Measurements from ENCODE around the gene VMAC. TPM values are rescaled to one million over a fixed set of nuclear protein-coding genes. Genes with fewer than 3 reads are reported as not detected.
A peak's percentile ranks its signal among the peaks of the same experiment; 100 is the strongest.

Gene VMAC
- total and polyA plus RNA-seq, 2 of the 13 experiments (the other 11 are each of a cell fraction or from before 2014, with no cell fraction given) = 2.4 TPM

DNA sequence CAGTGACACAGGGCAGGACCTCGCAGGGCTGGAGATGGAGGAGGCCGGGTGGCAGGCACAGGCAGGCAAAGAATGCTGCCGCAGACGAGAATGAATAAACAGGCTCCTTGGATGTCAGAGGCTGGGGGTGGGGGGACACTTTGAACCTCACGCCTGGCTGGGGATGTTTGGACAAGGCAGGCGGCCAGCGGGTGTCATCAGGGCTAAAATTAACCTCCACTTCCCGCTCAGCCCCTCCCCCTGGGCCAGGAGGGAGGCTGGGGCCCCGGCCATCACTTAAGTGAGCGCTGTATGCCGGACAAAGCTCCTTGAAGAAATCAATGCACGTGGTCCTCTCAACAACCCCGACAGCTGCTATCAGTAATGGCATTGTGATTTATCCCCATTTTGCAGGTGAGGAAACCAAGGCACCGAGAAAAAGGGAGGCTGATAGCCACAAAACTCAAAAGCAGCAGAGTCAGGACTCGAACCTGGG lies 24.0 kb upstream of the VMAC start (continued):
- no peak for TF ChIP-seq THYN1 (CRISPR knock-in tag; IDR thresholded peaks at IDR 0.05; ENCODE audit: borderline replicate concordance, low read depth)
- 0 out of 2 replicates have a peak, but pooled peaks have one; percentile 10 for TF ChIP-seq ZNF790 (CRISPR knock-in tag; IDR thresholded peaks at IDR 0.05; ENCODE audit: borderline replicate concordance)
- no peak for TF ChIP-seq ZNF510 (CRISPR knock-in tag; IDR thresholded peaks at IDR 0.05; ENCODE audit: low read depth)
- no peak; the same call in none of the 2 replicates for TF ChIP-seq ADNP (CRISPR knock-in tag; IDR thresholded peaks at IDR 0.05)
- TF ChIP-seq, protein P1, sequence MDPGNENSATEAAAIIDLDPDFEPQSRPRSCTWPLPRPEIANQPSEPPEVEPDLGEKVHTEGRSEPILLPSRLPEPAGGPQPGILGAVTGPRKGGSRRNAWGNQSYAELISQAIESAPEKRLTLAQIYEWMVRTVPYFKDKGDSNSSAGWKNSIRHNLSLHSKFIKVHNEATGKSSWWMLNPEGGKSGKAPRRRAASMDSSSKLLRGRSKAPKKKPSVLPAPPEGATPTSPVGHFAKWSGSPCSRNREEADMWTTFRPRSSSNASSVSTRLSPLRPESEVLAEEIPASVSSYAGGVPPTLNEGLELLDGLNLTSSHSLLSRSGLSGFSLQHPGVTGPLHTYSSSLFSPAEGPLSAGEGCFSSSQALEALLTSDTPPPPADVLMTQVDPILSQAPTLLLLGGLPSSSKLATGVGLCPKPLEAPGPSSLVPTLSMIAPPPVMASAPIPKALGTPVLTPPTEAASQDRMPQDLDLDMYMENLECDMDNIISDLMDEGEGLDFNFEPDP (CRISPR knock-in tag; conservative IDR thresholded peaks at IDR 0.05) = no peak
- TF ChIP-seq SCMH1 (CRISPR knock-in tag; IDR thresholded peaks at IDR 0.05; ENCODE audit: borderline replicate concordance) = no peak
- TF ChIP-seq TOE1 (CRISPR knock-in tag; IDR thresholded peaks at IDR 0.05) = no peak
- TF ChIP-seq, protein P2, sequence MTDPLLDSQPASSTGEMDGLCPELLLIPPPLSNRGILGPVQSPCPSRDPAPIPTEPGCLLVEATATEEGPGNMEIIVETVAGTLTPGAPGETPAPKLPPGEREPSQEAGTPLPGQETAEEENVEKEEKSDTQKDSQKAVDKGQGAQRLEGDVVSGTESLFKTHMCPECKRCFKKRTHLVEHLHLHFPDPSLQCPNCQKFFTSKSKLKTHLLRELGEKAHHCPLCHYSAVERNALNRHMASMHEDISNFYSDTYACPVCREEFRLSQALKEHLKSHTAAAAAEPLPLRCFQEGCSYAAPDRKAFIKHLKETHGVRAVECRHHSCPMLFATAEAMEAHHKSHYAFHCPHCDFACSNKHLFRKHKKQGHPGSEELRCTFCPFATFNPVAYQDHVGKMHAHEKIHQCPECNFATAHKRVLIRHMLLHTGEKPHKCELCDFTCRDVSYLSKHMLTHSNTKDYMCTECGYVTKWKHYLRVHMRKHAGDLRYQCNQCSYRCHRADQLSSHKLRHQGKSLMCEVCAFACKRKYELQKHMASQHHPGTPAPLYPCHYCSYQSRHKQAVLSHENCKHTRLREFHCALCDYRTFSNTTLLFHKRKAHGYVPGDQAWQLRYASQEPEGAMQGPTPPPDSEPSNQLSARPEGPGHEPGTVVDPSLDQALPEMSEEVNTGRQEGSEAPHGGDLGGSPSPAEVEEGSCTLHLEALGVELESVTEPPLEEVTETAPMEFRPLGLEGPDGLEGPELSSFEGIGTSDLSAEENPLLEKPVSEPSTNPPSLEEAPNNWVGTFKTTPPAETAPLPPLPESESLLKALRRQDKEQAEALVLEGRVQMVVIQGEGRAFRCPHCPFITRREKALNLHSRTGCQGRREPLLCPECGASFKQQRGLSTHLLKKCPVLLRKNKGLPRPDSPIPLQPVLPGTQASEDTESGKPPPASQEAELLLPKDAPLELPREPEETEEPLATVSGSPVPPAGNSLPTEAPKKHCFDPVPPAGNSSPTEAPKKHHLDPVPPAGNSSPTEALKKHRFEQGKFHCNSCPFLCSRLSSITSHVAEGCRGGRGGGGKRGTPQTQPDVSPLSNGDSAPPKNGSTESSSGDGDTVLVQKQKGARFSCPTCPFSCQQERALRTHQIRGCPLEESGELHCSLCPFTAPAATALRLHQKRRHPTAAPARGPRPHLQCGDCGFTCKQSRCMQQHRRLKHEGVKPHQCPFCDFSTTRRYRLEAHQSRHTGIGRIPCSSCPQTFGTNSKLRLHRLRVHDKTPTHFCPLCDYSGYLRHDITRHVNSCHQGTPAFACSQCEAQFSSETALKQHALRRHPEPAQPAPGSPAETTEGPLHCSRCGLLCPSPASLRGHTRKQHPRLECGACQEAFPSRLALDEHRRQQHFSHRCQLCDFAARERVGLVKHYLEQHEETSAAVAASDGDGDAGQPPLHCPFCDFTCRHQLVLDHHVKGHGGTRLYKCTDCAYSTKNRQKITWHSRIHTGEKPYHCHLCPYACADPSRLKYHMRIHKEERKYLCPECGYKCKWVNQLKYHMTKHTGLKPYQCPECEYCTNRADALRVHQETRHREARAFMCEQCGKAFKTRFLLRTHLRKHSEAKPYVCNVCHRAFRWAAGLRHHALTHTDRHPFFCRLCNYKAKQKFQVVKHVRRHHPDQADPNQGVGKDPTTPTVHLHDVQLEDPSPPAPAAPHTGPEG (CRISPR knock-in tag; IDR thresholded peaks at IDR 0.05) = no peak
- TF ChIP-seq, protein P3, sequence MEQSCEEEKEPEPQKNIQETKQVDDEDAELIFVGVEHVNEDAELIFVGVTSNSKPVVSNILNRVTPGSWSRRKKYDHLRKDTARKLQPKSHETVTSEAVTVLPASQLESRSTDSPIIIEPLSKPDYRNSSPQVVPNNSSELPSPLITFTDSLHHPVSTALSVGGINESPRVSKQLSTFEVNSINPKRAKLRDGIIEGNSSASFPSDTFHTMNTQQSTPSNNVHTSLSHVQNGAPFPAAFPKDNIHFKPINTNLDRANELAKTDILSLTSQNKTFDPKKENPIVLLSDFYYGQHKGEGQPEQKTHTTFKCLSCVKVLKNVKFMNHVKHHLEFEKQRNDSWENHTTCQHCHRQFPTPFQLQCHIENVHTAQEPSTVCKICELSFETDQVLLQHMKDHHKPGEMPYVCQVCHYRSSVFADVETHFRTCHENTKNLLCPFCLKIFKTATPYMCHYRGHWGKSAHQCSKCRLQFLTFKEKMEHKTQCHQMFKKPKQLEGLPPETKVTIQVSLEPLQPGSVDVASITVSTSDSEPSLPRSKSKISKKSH (CRISPR knock-in tag; IDR thresholded peaks at IDR 0.05; ENCODE audit: borderline replicate concordance) = no peak
- TF ChIP-seq PITX1 (CRISPR knock-in tag; IDR thresholded peaks at IDR 0.05) = 0 out of 2 replicates have a peak, but pooled peaks have one; percentile 25
- TF ChIP-seq ZNF652 (CRISPR knock-in tag; IDR thresholded peaks at IDR 0.05; ENCODE audit: borderline replicate concordance, low read depth) = peak; percentile 40; the same call in 1 of the 2 replicates
- TF ChIP-seq ZNF160 (CRISPR knock-in tag; IDR thresholded peaks at IDR 0.05) = no peak
- peak; percentile 38; the same call in 1 of the 2 replicates for TF ChIP-seq DMAP1 (CRISPR knock-in tag; IDR thresholded peaks at IDR 0.05)
- TF ChIP-seq, protein P4, sequence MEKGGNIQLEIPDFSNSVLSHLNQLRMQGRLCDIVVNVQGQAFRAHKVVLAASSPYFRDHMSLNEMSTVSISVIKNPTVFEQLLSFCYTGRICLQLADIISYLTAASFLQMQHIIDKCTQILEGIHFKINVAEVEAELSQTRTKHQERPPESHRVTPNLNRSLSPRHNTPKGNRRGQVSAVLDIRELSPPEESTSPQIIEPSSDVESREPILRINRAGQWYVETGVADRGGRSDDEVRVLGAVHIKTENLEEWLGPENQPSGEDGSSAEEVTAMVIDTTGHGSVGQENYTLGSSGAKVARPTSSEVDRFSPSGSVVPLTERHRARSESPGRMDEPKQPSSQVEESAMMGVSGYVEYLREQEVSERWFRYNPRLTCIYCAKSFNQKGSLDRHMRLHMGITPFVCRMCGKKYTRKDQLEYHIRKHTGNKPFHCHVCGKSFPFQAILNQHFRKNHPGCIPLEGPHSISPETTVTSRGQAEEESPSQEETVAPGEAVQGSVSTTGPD (CRISPR knock-in tag; IDR thresholded peaks at IDR 0.05) = 0 out of 2 replicates have a peak, but pooled peaks have one; percentile 53
- TF ChIP-seq ZNF430 (CRISPR knock-in tag; IDR thresholded peaks at IDR 0.05) = peak; percentile 61; the same call in 1 of the 2 replicates
- TF ChIP-seq ATM (IDR thresholded peaks at IDR 0.05; ENCODE audit: borderline replicate concordance) = no peak
- no peak for TF ChIP-seq TBP (CRISPR knock-in tag; IDR thresholded peaks at IDR 0.05)
- no peak for TF ChIP-seq RFX3 (CRISPR knock-in tag; IDR thresholded peaks at IDR 0.05)
- no peak for TF ChIP-seq TEAD2 (CRISPR knock-in tag; IDR thresholded peaks at IDR 0.05)
- TF ChIP-seq NCOA1 (CRISPR knock-in tag; IDR thresholded peaks at IDR 0.05) = peak; percentile 88; the same call in 1 of the 2 replicates
